ENCODE measurements around the gene FHOD3.

DNA sequence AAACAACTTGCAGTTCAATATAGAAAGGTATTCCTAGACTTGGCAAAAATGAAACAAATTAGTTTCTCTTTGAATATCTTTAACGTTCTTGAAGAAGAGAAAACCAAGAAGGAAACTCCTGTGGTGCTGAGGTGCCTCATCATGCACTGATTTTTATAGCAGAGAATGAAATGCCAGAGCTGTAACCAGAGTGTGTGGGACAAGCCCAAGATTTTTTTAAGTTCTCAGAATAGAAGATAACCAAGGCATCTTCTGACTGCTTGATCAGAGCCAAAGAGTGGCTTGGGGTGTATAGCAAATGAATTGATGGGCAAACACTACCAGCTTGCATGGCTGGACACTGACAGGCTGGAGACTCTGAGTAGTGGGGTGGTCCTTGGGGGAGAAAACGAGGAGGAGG is 7.9 kb downstream of the FHOD3 start:
- TF ChIP-seq POLR2A (IDR thresholded peaks at IDR 0.05; ENCODE audit: low read depth, low read length), result no peak
- TF ChIP-seq POLR2AphosphoS5 (IDR thresholded peaks at IDR 0.05; ENCODE audit: low read depth, low read length), result no peak
- TF ChIP-seq TAF1 (IDR thresholded peaks at IDR 0.05; ENCODE audit: borderline replicate concordance, low read depth, low read length), result no peak

Measured in GM12892 (cell line).